Measurements from ENCODE around the gene ANKHD1. TPM values are rescaled to one million over a fixed set of nuclear protein-coding genes. Genes with fewer than 3 reads are reported as not detected.

The ANKHD1 gene
- total RNA-seq, 1 experiment from 2014 or later: 109 TPM

- CTCF ChIA-PET: no interaction called here
- H3K27ac ChIP-seq: peak overlapping the region; percentile 38; the same call in 1 of the 2 replicates
- intact Hi-C loops (cut with micrococcal nuclease; ENCODE audit: unreplicated experiment): no loop called here
Observed at GRCh38 chr5:140549237-140550144, 147.9 kb downstream of the ANKHD1 start.

GRCh38 chr5:140550147-140551079, 148.8 kb downstream of the ANKHD1 start:
- ChIA-PET POLR2A (ENCODE audit: unreplicated experiment) (interaction anchor here (0.7 kb wide), 1 partner anchor 97 kb away, joined by 3 read pairs; the partner anchor contains the start of gene IK), CTCF (no interaction called here)
- no peak overlapping the region for H2AFZ ChIP-seq
- 0 out of 2 replicates have a peak, but pooled peaks cover under 1% of the 10 kb centered on the region for H3K4me1 ChIP-seq (replicated peaks; ENCODE audit: insufficient read depth)
- peaks cover 12% of the 10 kb centered on the region for H3K79me2 ChIP-seq (ENCODE audit: low read depth)
- TF ChIP-seq CTCF (conservative IDR thresholded peaks at IDR 0.05) (no peak), EZH2 (IDR thresholded peaks at IDR 0.05; ENCODE audit: low read depth) (no peak)
- no peak overlapping the region for H3K27ac ChIP-seq
- intact Hi-C loops (cut with micrococcal nuclease; ENCODE audit: unreplicated experiment): no loop called here
- no peaks in the 10 kb centered on the region for H3K36me3 ChIP-seq (ENCODE audit: low read depth)
- H3K4me3 ChIP-seq: no peak overlapping the region
- no peaks in the 10 kb centered on the region for H3K27me3 ChIP-seq (ENCODE audit: insufficient read depth, low read depth)
- no peaks in the 10 kb centered on the region for H3K9me2 ChIP-seq (ENCODE audit: insufficient read depth)
- no peak overlapping the region for H3K4me2 ChIP-seq
- H4K20me1 ChIP-seq (ENCODE audit: insufficient read depth): peaks cover 4% of the 10 kb centered on the region; the same call in 1 of the 2 replicates
- H3K9me3 ChIP-seq (ENCODE audit: insufficient read depth, low read depth): no peaks in the 10 kb centered on the region
- BruUV-seq (replicated peaks): no TSS peak
- H3F3A ChIP-seq (ENCODE audit: insufficient read depth, low read depth): peaks cover 33% of the 10 kb centered on the region; the same call in 1 of the 2 replicates
- DNase-seq: no peak

More at GRCh38 chr5:140549237-140550144, 147.9 kb downstream of the ANKHD1 start:
- BruUV-seq (replicated peaks): no TSS peak
- no peaks in the 10 kb centered on the region for H3K27me3 ChIP-seq (ENCODE audit: insufficient read depth, low read depth)
- no peak overlapping the region for H3K4me3 ChIP-seq
- H3K4me1 ChIP-seq (replicated peaks; ENCODE audit: insufficient read depth): no peaks in the 10 kb centered on the region
- peaks cover 4% of the 10 kb centered on the region; the same call in 1 of the 2 replicates for H4K20me1 ChIP-seq (ENCODE audit: insufficient read depth)
- H3K9me2 ChIP-seq (ENCODE audit: insufficient read depth): no peaks in the 10 kb centered on the region
- no peak overlapping the region for H3K4me2 ChIP-seq
- POLR2A ChIA-PET (ENCODE audit: unreplicated experiment): interaction anchor here (0.7 kb wide), 1 partner anchor 98 kb away, joined by 3 read pairs; the partner anchor contains the start of gene IK
- H3F3A ChIP-seq (ENCODE audit: insufficient read depth, low read depth): peaks cover 33% of the 10 kb centered on the region; the same call in 1 of the 2 replicates
- no peak overlapping the region for H2AFZ ChIP-seq
- no peaks in the 10 kb centered on the region for H3K9me3 ChIP-seq (ENCODE audit: insufficient read depth, low read depth)
- no peak for TF ChIP-seq EZH2 (IDR thresholded peaks at IDR 0.05; ENCODE audit: low read depth)
- TF ChIP-seq CTCF (conservative IDR thresholded peaks at IDR 0.05): no peak
- DNase-seq: peak; percentile 31 to 61
- peaks cover 6% of the 10 kb centered on the region; the same call in 1 of the 2 replicates for H3K36me3 ChIP-seq (ENCODE audit: low read depth)
- 0 out of 2 replicates have a peak, but pooled peaks cover 5% of the 10 kb centered on the region for H3K79me2 ChIP-seq (ENCODE audit: low read depth)

- Histone ChIP-seq H3K36me3 (ENCODE audit: low read depth) (no peaks in the 10 kb centered on the region), H2AFZ (no peak overlapping the region), H3K4me2 (no peak overlapping the region), H3K9me3 (ENCODE audit: insufficient read depth, low read depth) (no peaks in the 10 kb centered on the region), H3K4me3 (no peak overlapping the region), H3K27me3 (ENCODE audit: insufficient read depth, low read depth) (no peaks in the 10 kb centered on the region), H3K4me1 (replicated peaks; ENCODE audit: insufficient read depth) (peaks cover 10% of the 10 kb centered on the region; the same call in 1 of the 2 replicates), H3F3A (ENCODE audit: insufficient read depth, low read depth) (peaks cover 22% of the 10 kb centered on the region; the same call in 1 of the 2 replicates), H3K27ac (no peak overlapping the region), H4K20me1 (ENCODE audit: insufficient read depth) (peaks cover 4% of the 10 kb centered on the region; the same call in 1 of the 2 replicates), H3K79me2 (ENCODE audit: low read depth) (peaks cover 27% of the 10 kb centered on the region), H3K9me2 (ENCODE audit: insufficient read depth) (no peaks in the 10 kb centered on the region)
- intact Hi-C loops (cut with micrococcal nuclease; ENCODE audit: unreplicated experiment): no loop called here
- TF ChIP-seq CTCF (conservative IDR thresholded peaks at IDR 0.05) (no peak), EZH2 (IDR thresholded peaks at IDR 0.05; ENCODE audit: low read depth) (no peak)
- DNase-seq: no peak
- ChIA-PET CTCF (no interaction called here), POLR2A (ENCODE audit: unreplicated experiment) (interaction anchor here (0.6 to 0.7 kb wide), 4 partner anchors 9 to 861 kb away, joined by 4 to 9 read pairs (median 4); partner anchors contain the start of gene PCDHGA10)
- BruUV-seq (replicated peaks): no TSS peak
Observed at GRCh38 chr5:140551872-140552271, 150.2 kb downstream of the ANKHD1 start.
